Measurements from ENCODE around the gene TTC7B.

TTC7B gene

GRCh38 chr14:90678420-90678819 is 137.8 kb downstream of the TTC7B start:
- TF ChIP-seq CTCF (IDR thresholded peaks at IDR 0.05; ENCODE audit: insufficient read depth, low read depth, low read length, missing control alignments), result no peak
- no peak overlapping the region for H3K4me3 ChIP-seq (ENCODE audit: low read depth, low read length)
- DNase-seq (ENCODE audit: low read depth), result no peak

- no peak for TF ChIP-seq CTCF (IDR thresholded peaks at IDR 0.05; ENCODE audit: insufficient read depth, low read depth, low read length, missing control alignments)
- DNase-seq (ENCODE audit: low read depth), result no peak
- no peak overlapping the region for H3K4me3 ChIP-seq (ENCODE audit: low read depth, low read length)
These were observed 138.7 kb downstream of the TTC7B start for GRCh38 chr14:90677484-90678050.

- no peak overlapping the region for H3K4me3 ChIP-seq (ENCODE audit: low read depth, low read length)
- DNase-seq (ENCODE audit: low read depth), result no peak
- no peak for TF ChIP-seq CTCF (IDR thresholded peaks at IDR 0.05; ENCODE audit: insufficient read depth, low read depth, low read length, missing control alignments)
These were observed 139.3 kb downstream of the TTC7B start for GRCh38 chr14:90676912-90677311.

GRCh38 chr14:90676356-90676755 is 139.9 kb downstream of the TTC7B start:
- no peak for TF ChIP-seq CTCF (IDR thresholded peaks at IDR 0.05; ENCODE audit: insufficient read depth, low read depth, low read length, missing control alignments)
- DNase-seq (ENCODE audit: low read depth), result no peak
- H3K4me3 ChIP-seq (ENCODE audit: low read depth, low read length), result no peak overlapping the region

- H3K4me3 ChIP-seq (ENCODE audit: low read depth, low read length), result no peak overlapping the region
- TF ChIP-seq CTCF (IDR thresholded peaks at IDR 0.05; ENCODE audit: insufficient read depth, low read depth, low read length, missing control alignments), result no peak
- DNase-seq (ENCODE audit: low read depth), result no peak
These were observed 140.8 kb downstream of the TTC7B start for GRCh38 chr14:90675399-90675798.

GRCh38 chr14:90674716-90675115 is 141.5 kb downstream of the TTC7B start:
- no peak for DNase-seq (ENCODE audit: low read depth)
- no peak for TF ChIP-seq CTCF (IDR thresholded peaks at IDR 0.05; ENCODE audit: insufficient read depth, low read depth, low read length, missing control alignments)
- no peak overlapping the region for H3K4me3 ChIP-seq (ENCODE audit: low read depth, low read length)

- DNase-seq (ENCODE audit: low read depth), result no peak
- no peak for TF ChIP-seq CTCF (IDR thresholded peaks at IDR 0.05; ENCODE audit: insufficient read depth, low read depth, low read length, missing control alignments)
- H3K4me3 ChIP-seq (ENCODE audit: low read depth, low read length), result no peak overlapping the region
These were observed 142.1 kb downstream of the TTC7B start for GRCh38 chr14:90674043-90674670.
